Measurements from ENCODE around the gene ZNF558.
A peak's percentile ranks its signal among the peaks of the same experiment; 100 is the strongest.
"Not testable (repeated sequence)": the region's sequence is repeated elsewhere in the genome, so short reads cannot be mapped to it uniquely, and the experiment has no call there.

The ZNF558 gene

DNA sequence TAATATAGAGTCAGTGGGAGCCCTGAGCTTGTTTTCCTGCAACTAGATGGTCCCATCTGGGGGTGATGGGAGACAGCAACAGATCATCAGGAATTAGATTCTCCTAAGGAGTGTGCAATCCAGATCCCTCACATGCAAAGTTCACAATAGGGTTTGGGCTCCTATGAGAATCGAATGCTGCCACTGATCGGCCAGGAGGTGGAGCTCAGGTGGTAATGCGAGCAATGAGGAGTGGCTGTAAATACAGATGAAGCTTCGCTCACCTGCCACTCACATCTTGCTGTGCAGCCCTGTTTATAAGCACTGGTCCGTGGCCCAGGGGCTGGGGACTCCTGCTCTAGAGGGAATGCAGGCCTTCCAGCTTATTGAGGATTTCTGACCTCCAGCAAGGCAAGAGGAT lies 5.7 kb downstream of the ZNF558 start:
- Mint-ChIP-seq H3K27ac (no peak overlapping the region), H3K9me3 (no peaks in the 10 kb centered on the region), H3K4me3 (no peak overlapping the region), H3K27me3 (no peaks in the 10 kb centered on the region), H3K36me3 (peaks cover 44% of the 10 kb centered on the region), H3K4me1 (peaks cover 11% of the 10 kb centered on the region)

DNA sequence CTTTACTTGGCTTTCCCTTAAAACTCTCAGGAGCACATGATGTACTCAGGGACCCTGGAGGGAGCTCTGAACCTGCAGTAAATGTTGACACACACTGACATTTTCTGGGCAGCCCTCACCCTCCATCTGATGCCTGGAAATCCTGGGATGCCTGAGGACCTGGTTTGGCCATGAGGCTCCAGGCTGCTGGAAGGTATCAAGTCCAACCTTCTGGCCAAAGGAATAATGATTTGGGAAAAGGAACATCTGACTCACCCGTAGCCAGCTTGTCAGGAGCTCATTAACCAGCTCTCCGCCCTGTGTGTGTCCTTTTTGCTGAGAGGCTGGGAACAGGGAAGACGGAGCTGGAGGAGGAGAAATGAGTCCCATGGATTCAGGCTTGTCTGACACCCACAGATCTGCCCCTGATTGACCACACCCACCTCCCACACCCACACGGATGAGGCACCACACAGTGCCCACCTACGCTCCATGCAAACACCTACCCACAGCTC lies 10.3 kb downstream of the ZNF558 start:
- H3K36me3 Mint-ChIP-seq, result peaks cover 72% of the 10 kb centered on the region
- H3K4me3 Mint-ChIP-seq, result no peak overlapping the region
- H3K4me1 Mint-ChIP-seq, result no peaks in the 10 kb centered on the region
- peaks cover 14% of the 10 kb centered on the region for H3K9me3 Mint-ChIP-seq
- no peaks in the 10 kb centered on the region for H3K27me3 Mint-ChIP-seq
- no peak overlapping the region for H3K27ac Mint-ChIP-seq

DNA sequence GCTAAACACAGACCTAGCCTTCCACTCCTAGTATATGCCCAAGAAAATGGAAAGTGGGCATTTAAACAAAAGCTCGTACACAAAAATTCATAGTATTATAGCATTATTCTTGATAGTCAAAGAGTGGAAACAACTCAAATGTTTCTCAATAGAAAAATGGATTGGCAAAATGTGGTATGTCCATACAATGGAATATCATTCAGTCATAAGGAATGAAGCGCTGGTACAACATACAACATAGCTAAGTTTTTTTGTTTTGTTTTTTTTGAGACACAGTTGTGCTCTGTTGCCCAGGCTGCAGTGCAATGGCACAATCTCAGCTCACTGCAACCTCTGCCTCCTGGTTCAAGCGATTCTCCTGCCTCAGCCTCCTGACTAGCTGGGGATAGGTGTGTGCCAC lies 11.9 kb downstream of the ZNF558 start:
- H3K36me3 Mint-ChIP-seq, result peaks cover 86% of the 10 kb centered on the region
- no peaks in the 10 kb centered on the region for H3K4me1 Mint-ChIP-seq
- no peak overlapping the region for H3K4me3 Mint-ChIP-seq
- no peak overlapping the region for H3K27ac Mint-ChIP-seq
- H3K27me3 Mint-ChIP-seq, result no peaks in the 10 kb centered on the region
- H3K9me3 Mint-ChIP-seq, result peaks cover 21% of the 10 kb centered on the region

DNA sequence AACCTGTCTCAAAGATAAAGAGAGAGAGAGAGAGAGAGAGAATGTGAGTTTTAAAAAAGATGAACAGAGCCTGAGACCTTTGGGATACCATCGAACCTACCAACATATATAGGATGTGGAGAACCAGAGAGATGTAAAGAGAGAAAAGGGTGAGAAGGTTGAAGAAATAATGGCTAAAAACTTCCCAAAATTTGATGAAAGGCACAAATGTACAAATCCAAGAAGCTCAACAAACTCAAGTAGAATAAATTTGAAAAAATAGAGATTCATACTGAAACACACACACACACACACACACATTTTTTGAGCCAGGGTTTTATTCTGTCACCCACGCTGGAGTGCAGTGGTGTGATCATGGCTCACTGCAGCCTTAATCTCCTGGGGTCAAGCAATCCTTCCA lies 16.3 kb downstream of the ZNF558 start:
- H3K4me1 Mint-ChIP-seq, result no peaks in the 10 kb centered on the region
- peaks cover 28% of the 10 kb centered on the region for H3K9me3 Mint-ChIP-seq
- H3K4me3 Mint-ChIP-seq, result no peak overlapping the region
- H3K27ac Mint-ChIP-seq, result no peak overlapping the region
- peaks cover 92% of the 10 kb centered on the region for H3K36me3 Mint-ChIP-seq
- no peaks in the 10 kb centered on the region for H3K27me3 Mint-ChIP-seq

DNA sequence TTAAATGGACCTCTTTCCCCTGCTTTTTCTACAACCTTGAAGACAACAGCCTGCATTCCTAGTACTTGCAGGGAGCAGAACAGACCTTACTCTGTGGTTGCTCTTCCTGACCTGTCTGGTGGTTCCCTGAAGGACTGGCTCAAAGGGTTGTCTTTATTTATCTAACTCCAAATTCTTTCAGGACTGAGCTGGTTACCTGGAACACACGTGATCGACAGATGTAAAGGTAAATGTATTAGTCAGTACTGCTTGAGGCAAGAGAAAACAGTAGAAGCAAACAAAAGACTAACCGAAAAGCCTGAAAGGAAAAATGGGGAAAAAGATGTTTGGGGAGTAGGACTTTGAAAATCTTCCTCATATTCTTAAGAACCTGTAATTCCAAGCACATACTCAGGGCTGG lies 17.9 kb downstream of the ZNF558 start:
- H3K4me3 Mint-ChIP-seq, result peak overlapping the region; percentile 13
- H3K4me1 Mint-ChIP-seq, result no peaks in the 10 kb centered on the region
- H3K9me3 Mint-ChIP-seq, result peaks cover 28% of the 10 kb centered on the region
- no peak overlapping the region for H3K27ac Mint-ChIP-seq
- H3K36me3 Mint-ChIP-seq, result peaks cover 87% of the 10 kb centered on the region
- no peaks in the 10 kb centered on the region for H3K27me3 Mint-ChIP-seq

DNA sequence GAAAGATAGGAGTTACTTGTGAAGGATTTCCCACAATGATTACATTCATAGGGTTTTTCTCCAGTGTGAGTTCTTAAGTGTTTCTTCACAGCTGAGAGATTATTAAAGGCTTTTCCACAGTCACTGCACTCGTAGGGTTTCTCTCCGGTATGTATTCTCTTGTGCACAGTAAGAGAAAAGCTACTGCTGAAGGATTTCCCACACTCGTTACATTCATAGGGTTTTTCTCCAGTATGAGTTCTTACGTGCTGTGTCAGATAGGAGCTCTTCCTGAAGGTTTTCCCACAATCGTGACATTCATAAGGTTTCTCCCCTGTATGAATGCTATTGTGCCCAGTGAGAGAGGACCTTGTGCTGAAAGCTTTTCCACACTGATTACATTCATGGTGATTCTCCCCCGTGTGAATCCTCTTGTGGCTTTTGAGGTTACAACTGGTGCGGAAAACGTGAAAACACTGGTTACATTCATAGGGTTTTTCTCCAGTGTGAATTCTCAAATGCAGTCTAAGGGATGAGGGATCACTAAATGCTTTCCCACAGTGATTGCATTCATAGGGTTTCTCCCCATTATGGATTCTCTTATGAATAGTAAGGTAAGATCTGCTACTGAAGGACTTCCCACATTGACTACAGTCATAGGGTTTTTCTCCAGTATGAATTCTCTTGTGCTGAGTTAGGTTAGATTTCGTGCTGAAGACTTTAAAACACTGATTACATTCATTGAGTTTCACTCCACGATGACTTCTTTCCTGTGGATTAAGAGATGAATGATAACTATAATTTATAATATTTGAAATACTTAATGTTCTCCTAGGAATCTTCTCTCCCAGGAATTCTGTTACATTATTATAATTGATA lies 20.6 kb downstream of the ZNF558 start:
- no peaks in the 10 kb centered on the region for H3K4me1 Mint-ChIP-seq
- no peak overlapping the region for H3K27ac Mint-ChIP-seq
- peaks cover 81% of the 10 kb centered on the region for H3K36me3 Mint-ChIP-seq
- no peak overlapping the region for H3K4me3 Mint-ChIP-seq
- no peaks in the 10 kb centered on the region for H3K27me3 Mint-ChIP-seq
- H3K9me3 Mint-ChIP-seq, result peaks cover 25% of the 10 kb centered on the region

DNA sequence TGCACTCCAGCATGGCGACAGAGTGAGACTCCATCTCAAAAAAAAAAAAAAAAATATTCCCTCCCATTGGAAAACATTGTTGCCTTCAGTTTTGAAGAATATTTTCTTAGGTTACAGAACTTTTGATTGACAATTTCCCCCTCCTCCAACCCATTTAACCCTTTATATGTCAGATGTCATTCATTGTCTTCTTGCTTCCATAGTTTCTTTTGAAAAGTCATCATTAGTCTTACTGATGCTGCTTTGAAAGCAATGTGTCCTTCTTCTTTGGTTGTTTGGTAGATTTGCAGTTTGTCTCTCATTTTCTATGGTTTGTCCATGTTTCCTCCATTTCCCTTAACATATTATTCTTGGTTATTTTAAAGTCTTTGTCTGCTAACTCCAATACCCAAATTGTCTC lies 25.4 kb downstream of the ZNF558 start:
- H3K36me3 Mint-ChIP-seq, result peaks cover 57% of the 10 kb centered on the region
- no peaks in the 10 kb centered on the region for H3K4me1 Mint-ChIP-seq
- H3K27me3 Mint-ChIP-seq, result no peaks in the 10 kb centered on the region
- no peak overlapping the region for H3K27ac Mint-ChIP-seq
- peaks cover 24% of the 10 kb centered on the region for H3K9me3 Mint-ChIP-seq
- no peak overlapping the region for H3K4me3 Mint-ChIP-seq

DNA sequence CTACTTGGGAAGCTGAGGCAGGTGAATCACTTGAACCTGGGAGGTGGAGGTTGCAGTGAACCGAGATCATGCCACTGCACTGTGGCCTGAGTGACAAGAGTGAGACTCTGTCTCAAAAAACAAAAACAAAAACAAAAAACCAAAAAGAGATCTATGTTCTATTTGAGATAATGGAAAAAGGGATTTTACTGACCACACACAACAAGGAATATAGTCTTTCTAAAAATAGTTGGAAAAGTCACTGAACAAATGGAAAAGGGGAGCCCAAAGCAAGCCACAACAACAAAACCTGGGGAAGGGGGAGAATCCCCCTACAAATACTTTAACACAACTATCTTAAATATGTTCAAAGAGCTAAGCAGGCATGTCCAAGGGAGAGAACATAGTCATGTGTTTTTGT lies 37.3 kb downstream of the ZNF558 start:
- Mint-ChIP-seq H3K4me1 (no peaks in the 10 kb centered on the region), H3K27me3 (peaks cover 3% of the 10 kb centered on the region), H3K4me3 (no peak overlapping the region), H3K27ac (no peak overlapping the region), H3K9me3 (peaks cover 6% of the 10 kb centered on the region), H3K36me3 (peaks cover 4% of the 10 kb centered on the region)

DNA sequence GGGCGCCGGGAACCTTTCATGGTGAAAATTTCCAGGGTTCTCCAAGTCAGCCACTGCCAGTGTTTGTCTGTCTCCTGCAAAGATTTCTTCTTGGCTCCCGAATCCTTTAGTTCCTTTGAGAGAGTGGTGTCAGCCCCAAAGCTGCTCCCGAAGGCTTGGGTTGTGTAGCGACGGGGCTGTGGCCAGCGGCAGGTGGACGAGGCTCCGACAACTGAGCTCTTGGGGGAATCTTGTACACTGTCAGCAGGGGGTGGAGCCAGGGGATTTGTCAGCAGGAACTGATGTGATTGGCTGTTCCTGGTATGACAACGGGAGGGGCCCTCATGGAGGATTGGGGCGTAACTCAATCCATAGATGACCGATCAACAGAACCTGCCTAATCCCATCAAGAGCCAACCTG lies 58.5 kb downstream of the ZNF558 start:
- not testable (repeated sequence) for H3K27me3 Mint-ChIP-seq, H3K9me3 Mint-ChIP-seq

DNA sequence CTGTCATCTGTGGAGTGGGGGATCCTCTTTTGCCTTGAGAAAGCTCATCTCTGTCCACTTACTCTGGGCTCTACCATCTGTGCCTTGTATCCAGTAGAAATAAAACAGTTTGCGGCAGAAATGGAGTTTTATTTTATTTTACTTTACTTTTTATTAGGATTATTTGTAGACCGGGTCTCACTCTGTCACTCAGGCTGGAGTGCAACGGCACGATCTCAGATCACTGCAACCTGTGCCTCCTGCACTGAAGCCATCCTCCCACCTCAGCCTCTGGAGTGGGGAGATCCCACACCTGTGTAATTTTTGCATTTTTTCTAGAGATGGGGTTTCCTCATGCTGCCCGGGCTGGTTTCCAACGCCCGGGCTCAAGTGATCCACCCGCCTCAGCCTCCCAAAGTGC lies 62.8 kb downstream of the ZNF558 start:
- H3K27ac Mint-ChIP-seq, H3K27me3 Mint-ChIP-seq, H3K4me1 Mint-ChIP-seq, H3K9me3 Mint-ChIP-seq, H3K36me3 Mint-ChIP-seq, H3K4me3 Mint-ChIP-seq: not testable (repeated sequence)

More for the DNA sequence above, 58.5 kb downstream of the ZNF558 start:
- not testable (repeated sequence) for H3K27ac Mint-ChIP-seq, H3K4me1 Mint-ChIP-seq, H3K4me3 Mint-ChIP-seq, H3K36me3 Mint-ChIP-seq

DNA sequence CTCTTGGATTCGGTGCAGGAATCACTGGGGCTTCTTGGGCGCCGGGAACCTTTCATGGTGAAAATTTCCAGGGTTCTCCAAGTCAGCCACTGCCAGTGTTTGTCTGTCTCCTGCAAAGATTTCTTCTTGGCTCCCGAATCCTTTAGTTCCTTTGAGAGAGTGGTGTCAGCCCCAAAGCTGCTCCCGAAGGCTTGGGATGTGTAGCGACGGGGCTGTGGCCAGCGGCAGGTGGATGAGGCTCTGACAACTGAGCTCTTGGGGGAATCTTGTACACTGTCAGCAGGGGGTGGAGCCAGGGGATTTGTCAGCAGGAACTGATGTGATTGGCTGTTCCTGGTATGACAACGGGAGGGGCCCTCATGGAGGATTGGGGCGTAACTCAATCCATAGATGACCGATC lies 64.8 kb downstream of the ZNF558 start:
- not testable (repeated sequence) for H3K27ac Mint-ChIP-seq, H3K9me3 Mint-ChIP-seq, H3K4me1 Mint-ChIP-seq, H3K36me3 Mint-ChIP-seq, H3K4me3 Mint-ChIP-seq, H3K27me3 Mint-ChIP-seq
